Stomach (tissue), 4 donors: Measurements from ENCODE around the gene ZFR2.

Experiments
- EP300 ChIP-seq: sonication (generic); formaldehyde crosslinking; IDR thresholded peaks from one replicate; pipeline ENCODE4 v1.6.1; 2017; ENCODE audit warnings: antibody characterized with exemption
- POLR2A ChIP-seq, 4 donors: fragments of 450-650 bp; IDR thresholded peaks; one replicate each; pipeline ENCODE4 v1.6.1; 2016; ENCODE audit warnings: antibody characterized with exemption in 4 of 4, control low read depth in 2 of 4, mild to moderate bottlenecking in 1 of 4, moderate library complexity in 1 of 4
- POLR2AphosphoS5 ChIP-seq, 3 donors: sonication (generic); formaldehyde crosslinking; IDR thresholded peaks; one replicate each; pipeline ENCODE4 v1.6.1; 2016; ENCODE audit warnings: antibody characterized with exemption in 3 of 3
- TF ChIP-seq, protein P1 (sequence below), 7 experiments: fragments of 450-650 bp in 4 of 7; fragments of 200-600 bp in 3 of 7; sonication (generic) in 3 of 7; IDR thresholded peaks; one replicate each; pipeline ENCODE4 v1.5.1; 2016 to 2019; ENCODE audit warnings: antibody characterized with exemption in 7 of 7, control low read depth in 2 of 7, mild to moderate bottlenecking in 1 of 7

DNA sequence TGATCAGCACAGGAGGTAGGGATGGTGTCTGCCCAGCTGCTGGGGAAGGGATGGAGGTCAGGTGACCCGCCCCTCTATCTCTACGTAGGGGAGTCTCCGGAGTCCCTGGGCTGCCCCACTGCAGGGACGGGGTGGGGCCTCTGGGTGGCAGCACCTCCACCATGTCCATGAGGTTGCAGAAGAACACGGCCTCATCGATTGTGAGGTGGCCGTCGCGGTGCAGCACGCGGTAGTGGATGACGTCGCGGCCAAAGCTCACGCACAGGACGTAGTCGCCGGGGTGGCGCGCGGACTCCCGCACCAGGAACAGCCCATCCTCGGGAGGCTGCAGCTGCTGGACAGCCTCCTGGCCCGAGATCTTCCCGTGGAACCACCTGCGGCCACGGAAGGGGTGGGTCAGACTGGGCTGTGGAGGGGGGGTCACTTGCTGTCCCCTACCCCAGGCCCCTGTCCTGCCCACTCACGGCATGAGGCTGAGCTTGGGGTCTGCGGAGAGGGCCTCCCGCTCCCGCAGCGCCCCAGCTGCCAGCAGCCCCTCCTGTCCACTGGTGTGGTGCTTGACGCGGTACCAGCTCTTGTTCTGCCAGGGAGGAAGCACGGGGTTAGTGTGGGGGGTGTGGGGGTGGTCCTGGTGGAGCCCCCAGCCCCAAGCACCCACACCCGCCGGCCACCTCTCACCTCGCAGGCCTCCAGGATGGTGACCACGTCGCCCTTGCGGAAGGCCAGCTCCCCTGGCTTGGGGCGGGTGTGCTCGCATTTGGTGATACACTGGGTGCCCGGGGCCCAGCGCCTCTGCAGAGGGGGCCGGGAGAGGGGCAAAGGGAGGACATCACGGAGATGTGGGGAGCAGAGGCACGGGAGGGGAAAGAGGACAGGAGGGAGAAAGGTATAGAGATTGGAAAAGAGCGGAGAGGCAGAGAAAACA is 84.9 kb downstream of the ZFR2 start:
- TF ChIP-seq, protein P1, sequence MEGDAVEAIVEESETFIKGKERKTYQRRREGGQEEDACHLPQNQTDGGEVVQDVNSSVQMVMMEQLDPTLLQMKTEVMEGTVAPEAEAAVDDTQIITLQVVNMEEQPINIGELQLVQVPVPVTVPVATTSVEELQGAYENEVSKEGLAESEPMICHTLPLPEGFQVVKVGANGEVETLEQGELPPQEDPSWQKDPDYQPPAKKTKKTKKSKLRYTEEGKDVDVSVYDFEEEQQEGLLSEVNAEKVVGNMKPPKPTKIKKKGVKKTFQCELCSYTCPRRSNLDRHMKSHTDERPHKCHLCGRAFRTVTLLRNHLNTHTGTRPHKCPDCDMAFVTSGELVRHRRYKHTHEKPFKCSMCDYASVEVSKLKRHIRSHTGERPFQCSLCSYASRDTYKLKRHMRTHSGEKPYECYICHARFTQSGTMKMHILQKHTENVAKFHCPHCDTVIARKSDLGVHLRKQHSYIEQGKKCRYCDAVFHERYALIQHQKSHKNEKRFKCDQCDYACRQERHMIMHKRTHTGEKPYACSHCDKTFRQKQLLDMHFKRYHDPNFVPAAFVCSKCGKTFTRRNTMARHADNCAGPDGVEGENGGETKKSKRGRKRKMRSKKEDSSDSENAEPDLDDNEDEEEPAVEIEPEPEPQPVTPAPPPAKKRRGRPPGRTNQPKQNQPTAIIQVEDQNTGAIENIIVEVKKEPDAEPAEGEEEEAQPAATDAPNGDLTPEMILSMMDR (IDR thresholded peaks at IDR 0.05), result no peak
- TF ChIP-seq POLR2A (IDR thresholded peaks at IDR 0.05) (no peak), POLR2AphosphoS5 (IDR thresholded peaks at IDR 0.05) (no peak), EP300 (no peak)
